Left ventricle myocardium inferior (tissue), 1 donor: ENCODE data around the gene PIK3R6. TPM values are rescaled to one million over a fixed set of nuclear protein-coding genes. Genes with fewer than 3 reads are reported as not detected.
A peak's percentile ranks its signal among the peaks of the same experiment; 100 is the strongest.

ENCODE experiments used
- DNase-seq: peaks from one replicate; pipeline ENCODE4 v3.0.0-alpha.2; 2020
- H3K27ac ChIP-seq: fragments of 200-600 bp; replicated peaks from 2 replicates; pipeline ENCODE4 v1.8.0; 2021
- H3K27me3 ChIP-seq: fragments of 200-600 bp; 2 replicates; pipeline ENCODE4 v1.8.0; 2021; ENCODE audit warnings: low read depth
- H3K36me3 ChIP-seq: fragments of 200-600 bp; 2 replicates; pipeline ENCODE4 v1.8.0; 2021
- H3K4me1 ChIP-seq: fragments of 200-600 bp; 2 replicates; pipeline ENCODE4 v1.8.0; 2021
- H3K4me3 ChIP-seq: fragments of 200-600 bp; 2 replicates; pipeline ENCODE4 v1.8.0; 2021; ENCODE audit warnings: mild to moderate bottlenecking, moderate library complexity
- H3K9me3 ChIP-seq: fragments of 200-600 bp; replicated peaks from 2 replicates; pipeline ENCODE4 v1.8.0; 2021
- CTCF ChIP-seq: fragments of 200-600 bp; IDR thresholded peaks from 2 replicates; pipeline ENCODE4 v1.8.0; 2021; ENCODE audit warnings: antibody characterized with exemption, mild to moderate bottlenecking, borderline replicate concordance
- intact Hi-C: fragments of 100-400 bp; cut with micrococcal nuclease; formaldehyde crosslinking; loops from one replicate; pipeline ENCODE4 v1.11.0; 2022
- total RNA-seq: library from RNA; stranded (reverse); fragmentation: NEBNext Ultra II Directional; extraction: Animal tissue kit (Norgen Biotek cat#: 25700); gene quantifications from one replicate; pipeline ENCODE4 v1.2.1, GENCODE V29; 2021
- donor health status: DM: no; HTN: yes; CAD: no; lungs with severe emphysema.

The PIK3R6 gene
- total RNA-seq, 1 donor from 2014 or later: 1.2 TPM

DNA sequence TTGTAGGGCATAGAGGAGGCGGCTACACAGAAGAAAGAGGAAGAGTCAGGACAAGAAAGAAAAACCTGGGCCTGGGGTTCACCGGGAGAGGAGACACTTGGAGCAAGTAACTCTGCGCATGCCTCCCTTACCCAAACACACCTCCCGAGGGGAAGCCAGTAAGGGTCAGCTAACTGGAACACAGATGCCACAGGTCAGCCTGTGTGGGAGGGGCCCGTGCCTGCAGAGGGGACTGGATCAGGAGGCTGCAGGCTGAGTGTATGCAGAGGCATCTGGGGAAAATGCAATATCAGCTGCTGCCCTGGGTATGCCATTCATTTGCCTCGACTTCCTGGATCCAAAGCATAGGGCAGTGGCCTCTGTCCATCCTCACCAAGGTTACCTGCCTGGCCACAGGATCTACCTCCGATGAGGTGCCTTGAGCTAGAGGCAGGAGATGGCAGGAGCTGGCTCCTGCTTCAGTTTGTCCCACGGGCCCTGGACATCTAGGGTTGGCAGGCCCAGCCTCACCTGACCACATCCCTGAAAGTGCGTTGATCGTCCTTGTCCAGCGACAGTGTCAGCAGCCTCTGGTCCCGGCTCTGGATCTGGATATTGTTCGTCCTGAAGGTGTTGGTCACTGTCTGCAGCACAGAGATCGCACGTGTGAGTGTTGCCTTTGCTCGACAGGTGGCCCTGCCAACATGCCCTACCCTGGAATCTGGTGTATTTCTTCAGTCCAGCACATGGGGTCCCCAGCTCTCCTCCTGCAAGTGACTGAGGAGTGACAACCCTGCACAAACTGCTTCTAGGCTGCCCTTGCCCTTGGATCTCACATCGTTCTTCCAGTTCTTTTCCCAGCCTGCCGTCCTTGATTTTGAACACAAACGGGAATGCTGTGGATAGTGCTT, 63.7 kb downstream of the PIK3R6 start:
- no peak for DNase-seq
- Histone ChIP-seq H3K36me3 (no peaks in the 10 kb centered on the region), H3K4me3 (no peak overlapping the region), H3K27me3 (peaks cover 11% of the 10 kb centered on the region), H3K4me1 (peaks cover 9% of the 10 kb centered on the region), H3K27ac (no peak overlapping the region), H3K9me3 (peaks cover 7% of the 10 kb centered on the region)
- intact Hi-C loops: loop anchor here (10.0 kb wide), 1 partner anchor 91 kb away; no protein-coding TSS in a partner anchor
- peak; percentile 32 for TF ChIP-seq CTCF

DNA sequence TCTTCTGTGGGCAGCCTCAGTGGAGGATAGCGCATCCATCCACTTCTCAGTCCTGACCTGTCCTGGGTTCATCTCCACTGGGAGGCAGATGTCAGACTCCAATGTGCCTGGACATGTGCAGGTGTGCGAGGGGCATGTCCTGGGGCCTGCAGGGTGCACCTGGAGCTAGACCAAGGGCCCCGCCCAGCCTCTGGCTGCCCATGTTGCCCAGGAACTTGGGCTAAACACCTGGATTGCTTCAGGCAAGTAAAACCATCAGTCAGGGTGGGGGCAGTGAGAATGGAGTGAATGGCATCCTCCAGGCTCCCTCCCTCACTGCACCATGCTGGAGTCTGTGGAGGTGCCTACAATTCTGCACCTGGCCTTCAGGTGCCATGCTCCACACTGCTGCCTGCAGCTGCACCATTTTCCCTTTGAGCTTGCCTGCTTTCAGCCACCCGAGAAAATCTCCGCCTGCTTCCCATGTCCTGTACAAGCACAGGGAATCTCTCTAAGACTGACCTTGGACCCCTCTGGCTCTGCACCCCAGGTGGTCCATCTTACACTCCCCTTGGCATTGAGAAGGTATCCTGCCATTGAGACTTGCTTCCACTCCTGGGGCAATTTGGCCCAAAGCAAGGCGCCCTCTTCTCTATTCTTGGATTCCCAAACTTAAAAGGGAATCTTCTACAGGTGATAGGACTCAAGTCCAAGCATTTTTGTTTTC, 66.2 kb downstream of the PIK3R6 start:
- Histone ChIP-seq H3K4me3 (no peak overlapping the region), H3K27me3 (peaks cover 14% of the 10 kb centered on the region), H3K9me3 (no peaks in the 10 kb centered on the region), H3K27ac (no peak overlapping the region), H3K36me3 (no peaks in the 10 kb centered on the region), H3K4me1 (peaks cover 9% of the 10 kb centered on the region)
- no peak for TF ChIP-seq CTCF
- no peak for DNase-seq
- intact Hi-C loops: loop anchor here (10.0 kb wide), 1 partner anchor 94 kb away; no protein-coding TSS in a partner anchor

DNA sequence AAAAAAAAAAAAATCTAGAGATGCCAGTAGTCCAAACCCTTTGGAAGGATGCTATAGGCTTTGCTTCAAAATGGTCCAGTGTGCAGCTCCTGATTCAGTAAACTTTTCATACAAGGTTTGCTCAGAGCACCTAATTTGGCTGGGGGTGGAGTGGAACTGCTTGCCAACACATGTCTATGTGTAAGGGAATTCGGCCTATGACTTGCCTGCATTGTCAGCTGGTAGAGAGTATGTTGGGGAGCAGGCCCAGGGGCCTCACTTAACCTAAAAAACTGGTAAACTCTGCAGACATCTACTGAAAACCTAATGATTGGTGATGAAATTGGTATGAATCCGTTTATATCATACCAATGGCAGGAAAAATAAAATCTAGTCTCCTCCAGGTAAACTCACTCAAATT, 66.8 kb downstream of the PIK3R6 start:
- H3K4me1 ChIP-seq: peaks cover 9% of the 10 kb centered on the region
- no peak for DNase-seq
- intact Hi-C loops: loop anchor here (10.0 kb wide), 1 partner anchor 94 kb away; no protein-coding TSS in a partner anchor
- no peak overlapping the region for H3K4me3 ChIP-seq
- no peaks in the 10 kb centered on the region for H3K9me3 ChIP-seq
- no peak for TF ChIP-seq CTCF
- H3K36me3 ChIP-seq: no peaks in the 10 kb centered on the region
- H3K27ac ChIP-seq: no peak overlapping the region
- H3K27me3 ChIP-seq: peaks cover 14% of the 10 kb centered on the region

DNA sequence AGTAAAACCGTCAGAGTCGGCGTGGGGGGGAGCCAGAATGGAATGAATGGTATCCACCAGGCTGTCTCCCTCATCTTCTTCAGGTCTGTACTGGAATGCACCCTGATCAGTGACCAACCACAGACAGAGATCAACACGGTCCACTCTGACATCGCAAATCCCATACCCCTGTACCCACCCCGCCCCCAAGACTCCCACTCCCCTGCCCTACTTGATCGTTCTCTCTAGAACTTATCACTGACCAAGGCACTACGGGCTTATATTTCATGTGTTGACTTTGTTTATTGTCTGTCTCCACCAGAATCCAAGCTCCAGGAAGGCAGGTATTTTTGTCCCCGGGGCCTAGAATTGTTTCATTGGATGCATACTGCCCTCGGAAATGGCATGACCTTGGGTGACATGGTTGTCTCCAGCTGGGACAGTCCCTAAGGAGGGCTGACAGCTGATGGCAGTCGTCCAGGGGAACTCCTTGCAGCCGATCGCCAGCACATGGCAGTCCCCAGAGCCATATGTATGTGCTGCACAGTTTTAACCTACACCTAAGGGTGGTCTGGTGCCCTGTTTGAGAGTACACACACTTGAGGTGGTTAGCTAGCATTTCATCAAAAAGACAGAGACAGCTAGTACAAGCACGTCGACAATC, 67.8 kb downstream of the PIK3R6 start:
- Histone ChIP-seq H3K4me1 (peaks cover 9% of the 10 kb centered on the region), H3K36me3 (no peaks in the 10 kb centered on the region), H3K9me3 (no peaks in the 10 kb centered on the region), H3K4me3 (peak overlapping the region; percentile 11), H3K27me3 (peaks cover 14% of the 10 kb centered on the region), H3K27ac (no peak overlapping the region)
- no peak for DNase-seq
- no peak for TF ChIP-seq CTCF
- intact Hi-C loops: loop anchor here (10.0 kb wide), 1 partner anchor 95 kb away; no protein-coding TSS in a partner anchor

DNA sequence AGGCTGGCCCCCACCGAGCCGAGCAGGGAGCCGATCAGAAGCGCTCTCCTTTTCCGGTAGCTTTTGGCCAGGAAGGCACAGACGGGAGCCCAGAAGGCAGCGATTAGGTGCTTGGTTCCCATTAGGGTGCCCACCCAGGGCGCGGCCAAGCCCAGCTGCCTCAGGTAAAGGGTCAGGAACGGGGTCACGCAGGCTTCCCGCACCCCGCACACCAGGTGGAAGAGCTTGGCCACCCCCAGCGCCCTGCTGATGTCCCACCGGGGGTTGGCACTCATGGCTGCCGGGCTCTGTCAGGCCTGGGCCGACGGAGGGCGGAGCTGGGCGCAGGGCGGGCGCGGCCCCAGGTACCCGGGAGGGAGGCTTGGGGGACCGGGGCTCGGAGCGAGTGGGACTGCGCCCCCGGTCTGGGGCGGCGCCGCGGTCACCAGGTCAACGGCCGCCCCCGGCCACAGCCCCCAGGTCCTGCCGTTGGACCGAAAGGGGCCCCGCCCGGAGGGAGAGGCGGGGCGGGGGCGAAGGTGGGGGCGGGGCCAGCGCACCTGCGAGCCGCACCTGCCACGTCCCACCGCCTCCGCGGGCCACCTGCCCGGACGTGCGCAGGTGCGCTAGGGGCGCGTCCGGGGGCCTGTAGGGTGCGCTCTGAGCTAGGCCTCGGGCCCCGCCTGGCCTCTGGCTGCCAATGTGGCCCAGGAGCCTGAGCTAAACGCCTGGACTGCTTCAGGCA, 68.5 kb downstream of the PIK3R6 start, which contains the start of gene MFSD6L:
Gene MFSD6L (minus strand): TSS at position 520 of the 724 bp plus-strand sequence. CDS start 245 bp downstream, at position 275.
- no peaks in the 10 kb centered on the region for H3K9me3 ChIP-seq
- peaks cover 9% of the 10 kb centered on the region for H3K4me1 ChIP-seq
- TF ChIP-seq CTCF: peak; percentile 37
- DNase-seq: no peak
- intact Hi-C loops: no loop called here
- no peak within 1 kb of the TSS for H3K27ac ChIP-seq
- H3K4me3 ChIP-seq: peak within 1 kb of the TSS; percentile 11
- peaks cover 14% of the 10 kb centered on the region for H3K27me3 ChIP-seq
- H3K36me3 ChIP-seq: no peaks in the 10 kb centered on the region
